HepG2 (cell line): ENCODE results near the gene MIOS. TPM values are rescaled to one million over a fixed set of nuclear protein-coding genes. Genes with fewer than 3 reads are reported as not detected.

Source experiments
- AHDC1 ChIP-seq: sonication (generic); formaldehyde crosslinking; IDR thresholded peaks from 2 replicates; pipeline ENCODE4 v1.5.1; 2020; ENCODE audit warnings: mild to moderate bottlenecking, missing genetic modification reagents, borderline replicate concordance
- ARNT2 ChIP-seq: sonication (generic); formaldehyde crosslinking; IDR thresholded peaks from 2 replicates; pipeline ENCODE4 v1.8.0; 2022; ENCODE audit warnings: mild to moderate bottlenecking, low read depth, missing genetic modification reagents, moderate library complexity
- ATF5 ChIP-seq: sonication (generic); formaldehyde crosslinking; IDR thresholded peaks from 2 replicates; pipeline ENCODE4 v1.4.0; 2020; ENCODE audit warnings: mild to moderate bottlenecking, low read depth, missing genetic modification reagents
- CEBPZ ChIP-seq: IDR thresholded peaks from 2 replicates; pipeline ENCODE4 v1.6.1; 2012; ENCODE audit warnings: low read length, improper control_type of control experiment
- HOXD1 ChIP-seq: sonication (generic); formaldehyde crosslinking; IDR thresholded peaks from 2 replicates; pipeline ENCODE4 v1.5.0; 2020; ENCODE audit warnings: missing genetic modification reagents
- KDM5B ChIP-seq: sonication (generic); formaldehyde crosslinking; IDR thresholded peaks from 2 replicates; pipeline ENCODE4 v1.4.0; 2020; ENCODE audit warnings: missing genetic modification reagents, mild to moderate bottlenecking, borderline replicate concordance
- RAD21 ChIP-seq: fragments of 450-650 bp; formaldehyde crosslinking; IDR thresholded peaks from 2 replicates; pipeline ENCODE4 v1.5.0; 2020; ENCODE audit warnings: mild to moderate bottlenecking
- REST ChIP-seq, 2 experiments: IDR thresholded peaks; 2 replicates each; pipeline ENCODE4 v1.6.1; 2011 to 2012; ENCODE audit warnings: low read length in 2 of 2, borderline replicate concordance in 1 of 2, low read depth in 1 of 2, mild to moderate bottlenecking in 1 of 2, moderate library complexity in 1 of 2
- SIN3A ChIP-seq: IDR thresholded peaks from 2 replicates; pipeline ENCODE4 v1.6.1; 2011; ENCODE audit warnings: low read depth, mild to moderate bottlenecking, control low read depth, low read length, borderline replicate concordance
- WIZ ChIP-seq: sonication (generic); formaldehyde crosslinking; IDR thresholded peaks from 2 replicates; pipeline ENCODE4 v1.5.1; 2020; ENCODE audit warnings: mild to moderate bottlenecking, missing genetic modification reagents
- ZNF782 ChIP-seq: sonication (generic); formaldehyde crosslinking; IDR thresholded peaks from 2 replicates; pipeline ENCODE4 v1.4.0; 2020; ENCODE audit warnings: missing genetic modification reagents, mild to moderate bottlenecking, borderline replicate concordance
- polyA plus RNA-seq, 8 experiments: library from polyadenylated mRNA; depleted of rRNA in 3 of 8; stranded (reverse) in 7 of 8; unstranded in 1 of 8; fragments of >200 nt; fragmentation: Illumina TruSeq in 4 of 8; extraction: Trizol in 4 of 8; gene quantifications; 2 replicates each; pipeline versions ENCODE4 v1.2.1 to v1.2.3, GENCODE V29; 2011 to 2016; ENCODE audit warnings: low read depth in 4 of 8, missing spikeins in 1 of 8, mixed read lengths in 1 of 8; ENCODE audit not compliant: insufficient read depth in 1 of 8
- total RNA-seq, 5 experiments: library from RNA; depleted of rRNA; stranded (reverse); fragments of >200 nt; fragmentation: Illumina TruSeq; extraction: Trizol; gene quantifications; 2 replicates each; pipeline ENCODE4 v1.2.3, GENCODE V29; 2016; ENCODE audit warnings: low read depth in 1 of 5
- TF ChIP-seq, protein P1 (sequence below): sonication (generic); formaldehyde crosslinking; IDR thresholded peaks from 2 replicates; pipeline ENCODE4 v1.9.0; 2021; ENCODE audit warnings: missing genetic modification reagents, mild to moderate bottlenecking, borderline replicate concordance

The MIOS gene
- total and polyA plus RNA-seq, 2 of the 13 experiments (the other 11 are each of a cell fraction or from before 2014, with no cell fraction given) = 15.2 to 33.5 TPM

- TF ChIP-seq AHDC1 (CRISPR knock-in tag) = peak; percentile 24; the same call in 1 of the 2 replicates
- no peak for TF ChIP-seq RAD21 (CRISPR knock-in tag)
- TF ChIP-seq ATF5 = no peak
- TF ChIP-seq ARNT2 (CRISPR knock-in tag) = peak; percentile 81
- 0 out of 2 replicates have a peak, but pooled peaks have one; percentile 24 for TF ChIP-seq ZNF782 (CRISPR knock-in tag)
- TF ChIP-seq HOXD1 = peak; percentile 48; the same call in 1 of the 2 replicates
- peak; percentile 38; the same call in 1 of the 2 replicates for TF ChIP-seq KDM5B (CRISPR knock-in tag)
- TF ChIP-seq SIN3A = peak; percentile 95
- TF ChIP-seq CEBPZ = no peak
- TF ChIP-seq, protein P1, sequence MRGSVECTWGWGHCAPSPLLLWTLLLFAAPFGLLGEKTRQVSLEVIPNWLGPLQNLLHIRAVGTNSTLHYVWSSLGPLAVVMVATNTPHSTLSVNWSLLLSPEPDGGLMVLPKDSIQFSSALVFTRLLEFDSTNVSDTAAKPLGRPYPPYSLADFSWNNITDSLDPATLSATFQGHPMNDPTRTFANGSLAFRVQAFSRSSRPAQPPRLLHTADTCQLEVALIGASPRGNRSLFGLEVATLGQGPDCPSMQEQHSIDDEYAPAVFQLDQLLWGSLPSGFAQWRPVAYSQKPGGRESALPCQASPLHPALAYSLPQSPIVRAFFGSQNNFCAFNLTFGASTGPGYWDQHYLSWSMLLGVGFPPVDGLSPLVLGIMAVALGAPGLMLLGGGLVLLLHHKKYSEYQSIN (CRISPR knock-in tag) = no peak
- no peak; a peak in 1 of 4 replicates for TF ChIP-seq REST (IDR thresholded peaks at IDR 0.05; ENCODE audit: borderline replicate concordance in 1 of 2, low read depth in 1 of 2, low read length in 2 of 2)
- TF ChIP-seq WIZ (CRISPR knock-in tag) = no peak
These were observed 73.8 kb downstream of the MIOS start, which contains the start of gene UMAD1 (continued) for GRCh38 chr7:7640221-7641128.
